GM23338 (cell line): Measurements from ENCODE around the gene NCKAP5. TPM values are rescaled to one million over a fixed set of nuclear protein-coding genes. Genes with fewer than 3 reads are reported as not detected.

Experiments used
- ATAC-seq: fragments of 200-7000 bp; cut with Tn5 transposase; 3 replicates; pipeline ENCODE4 v1.9.1; 2020
- DNase-seq: peaks from one replicate; pipeline ENCODE4 v3.0.0-alpha.2; 2015; ENCODE audit warnings: low spot score
- H2AFZ ChIP-seq: fragments of 200-600 bp; sonication (generic); 2 replicates; pipeline ENCODE4 v1.8.0; 2016; ENCODE audit warnings: antibody characterized with exemption, mild to moderate bottlenecking, moderate library complexity
- H3F3A ChIP-seq: fragments of 200-600 bp; sonication (generic); replicated peaks from 2 replicates; pipeline ENCODE4 v1.8.0; 2017; ENCODE audit warnings: antibody characterized with exemption, mixed run types, low read depth
- H3K27ac ChIP-seq: fragments of 200-600 bp; sonication (generic); 2 replicates; pipeline ENCODE4 v1.6.1; 2016; ENCODE audit warnings: low read depth
- H3K27me3 ChIP-seq: fragments of 200-600 bp; sonication (generic); 2 replicates; pipeline ENCODE4 v1.8.0; 2016; ENCODE audit warnings: mild to moderate bottlenecking, mixed run types, moderate library complexity; ENCODE audit not compliant: insufficient read depth
- H3K36me3 ChIP-seq: fragments of 200-600 bp; sonication (generic); 2 replicates; pipeline ENCODE4 v1.8.0; 2016; ENCODE audit warnings: mild to moderate bottlenecking; ENCODE audit not compliant: insufficient read depth
- H3K4me1 ChIP-seq: fragments of 200-600 bp; sonication (generic); 2 replicates; pipeline ENCODE4 v1.8.0; 2016; ENCODE audit warnings: mild to moderate bottlenecking, moderate library complexity; ENCODE audit not compliant: insufficient read depth
- H3K4me2 ChIP-seq: fragments of 200-600 bp; sonication (generic); 2 replicates; pipeline ENCODE4 v1.7.1; 2017; ENCODE audit warnings: mixed run types
- H3K4me3 ChIP-seq: fragments of 200-600 bp; sonication (generic); 2 replicates; pipeline ENCODE4 v1.6.1; 2016; ENCODE audit warnings: mixed run types
- H3K79me2 ChIP-seq: fragments of 200-600 bp; sonication (generic); replicated peaks from 2 replicates; pipeline ENCODE4 v1.8.0; 2017; ENCODE audit warnings: mild to moderate bottlenecking; ENCODE audit not compliant: insufficient read depth
- H3K9me2 ChIP-seq: fragments of 200-600 bp; sonication (generic); 2 replicates; pipeline ENCODE4 v1.8.0; 2017; ENCODE audit not compliant: insufficient read depth
- H4K20me1 ChIP-seq: fragments of 200-600 bp; sonication (generic); replicated peaks from 2 replicates; pipeline ENCODE4 v1.8.0; 2017; ENCODE audit warnings: mild to moderate bottlenecking; ENCODE audit not compliant: insufficient read depth
- H3K27ac Mint-ChIP-seq: 2 replicates; pipeline ENCODE4 v1.8.0; 2020; ENCODE audit warnings: inconsistent platforms, mild to moderate bottlenecking, moderate library complexity, mixed read lengths
- H3K27me3 Mint-ChIP-seq: 3 replicates; pipeline ENCODE4 v1.8.0; 2022; ENCODE audit warnings: low read depth, mild to moderate bottlenecking, moderate library complexity, mixed read lengths, inconsistent platforms; ENCODE audit not compliant: insufficient read depth, poor library complexity
- H3K36me3 Mint-ChIP-seq: 3 replicates; pipeline ENCODE4 v1.8.0; 2021; ENCODE audit warnings: low read depth, mild to moderate bottlenecking, inconsistent platforms, moderate library complexity, mixed read lengths
- H3K4me1 Mint-ChIP-seq: 3 replicates; pipeline ENCODE4 v1.8.0; 2020; ENCODE audit warnings: mild to moderate bottlenecking, inconsistent platforms, mixed read lengths
- H3K4me3 Mint-ChIP-seq: 3 replicates; pipeline ENCODE4 v1.8.0; 2021; ENCODE audit warnings: moderate library complexity, mild to moderate bottlenecking, inconsistent platforms, mixed read lengths
- H3K9me3 Mint-ChIP-seq: 3 replicates; pipeline ENCODE4 v1.8.0; 2020; ENCODE audit warnings: moderate library complexity, mild to moderate bottlenecking, inconsistent platforms, mixed read lengths
- CREB1 ChIP-seq: fragments of 250-450 bp; sonication (Bioruptor Pico); IDR thresholded peaks from 2 replicates; pipeline ENCODE4 v1.5.0; 2020; ENCODE audit warnings: low read depth, mild to moderate bottlenecking, moderate library complexity
- ETS1 ChIP-seq: IDR thresholded peaks from 2 replicates; pipeline ENCODE4 v1.6.1; 2016; ENCODE audit warnings: antibody characterized with exemption
- EZH2 ChIP-seq: fragments of 200-600 bp; sonication (generic); IDR thresholded peaks from one replicate; pipeline ENCODE4 v1.8.0; 2017; ENCODE audit warnings: antibody characterized with exemption, mild to moderate bottlenecking, low read depth; ENCODE audit not compliant: unreplicated experiment
- JUNB ChIP-seq: IDR thresholded peaks from one replicate; pipeline ENCODE4 v1.6.1; 2016; ENCODE audit warnings: antibody characterized with exemption; ENCODE audit not compliant: unreplicated experiment
- POLR2AphosphoS5 ChIP-seq: IDR thresholded peaks from 2 replicates; pipeline ENCODE4 v1.6.1; 2016; ENCODE audit warnings: antibody characterized with exemption, low read depth
- STAT1 ChIP-seq: IDR thresholded peaks from one replicate; pipeline ENCODE4 v1.6.1; 2016; ENCODE audit warnings: antibody characterized with exemption; ENCODE audit not compliant: unreplicated experiment
- ZNF114 ChIP-seq: fragments of 250-450 bp; sonication (Bioruptor Pico); IDR thresholded peaks from 2 replicates; pipeline ENCODE4 v1.5.0; 2020; ENCODE audit warnings: mild to moderate bottlenecking, moderate library complexity
- ZNF331 ChIP-seq: fragments of 250-450 bp; sonication (Bioruptor Pico); IDR thresholded peaks from 2 replicates; pipeline ENCODE4 v1.5.0; 2020; ENCODE audit warnings: low read depth, mild to moderate bottlenecking, moderate library complexity
- polyA plus RNA-seq: library from polyadenylated mRNA; unstranded; fragments of >200 nt; fragmentation: Nextera tagmentation; extraction: Ambion mirVana; gene quantifications from 2 replicates; pipeline ENCODE4 v1.2.1, GENCODE V29; 2016
- total RNA-seq: library from RNA; depleted of rRNA; stranded (reverse); fragments of >200 nt; shearing (Covaris generic); gene quantifications from 2 replicates; pipeline ENCODE4 v1.2.3, GENCODE V29; 2014
- TF ChIP-seq, protein P1 (sequence below), 2 experiments: fragments of 200-600 bp in 1 of 2; sonication (generic) in 1 of 2; conservative IDR thresholded peaks; 2 replicates each; pipeline versions ENCODE4 v1.5.1 to v1.6.1; 2016 to 2017; ENCODE audit warnings: antibody characterized with exemption in 2 of 2, low read depth in 2 of 2, mild to moderate bottlenecking in 2 of 2, moderate library complexity in 1 of 2

The NCKAP5 gene
- total and polyA plus RNA-seq, 2 experiments from 2014 or later = 0.34 to 0.73 TPM

- no peaks in the 10 kb centered on the region for H3K9me3 Mint-ChIP-seq
- Histone ChIP-seq H3K4me3 (no peak overlapping the region), H2AFZ (no peak overlapping the region), H3K27me3 (no peaks in the 10 kb centered on the region), H3K27ac (no peak overlapping the region), H3K4me1 (no peaks in the 10 kb centered on the region), H3K79me2 (no peaks in the 10 kb centered on the region), H4K20me1 (no peaks in the 10 kb centered on the region), H3K4me2 (no peak overlapping the region), H3K9me2 (no peaks in the 10 kb centered on the region), H3K36me3 (no peaks in the 10 kb centered on the region), H3F3A (no peaks in the 10 kb centered on the region)
- DNase-seq (no peak), ATAC-seq (no peak)
- H3K4me1 Mint-ChIP-seq = no peaks in the 10 kb centered on the region; the same call in 2 of the 3 replicates
- no peak overlapping the region for H3K27ac Mint-ChIP-seq
- no peak for TF ChIP-seq EZH2
- TF ChIP-seq, protein P1, sequence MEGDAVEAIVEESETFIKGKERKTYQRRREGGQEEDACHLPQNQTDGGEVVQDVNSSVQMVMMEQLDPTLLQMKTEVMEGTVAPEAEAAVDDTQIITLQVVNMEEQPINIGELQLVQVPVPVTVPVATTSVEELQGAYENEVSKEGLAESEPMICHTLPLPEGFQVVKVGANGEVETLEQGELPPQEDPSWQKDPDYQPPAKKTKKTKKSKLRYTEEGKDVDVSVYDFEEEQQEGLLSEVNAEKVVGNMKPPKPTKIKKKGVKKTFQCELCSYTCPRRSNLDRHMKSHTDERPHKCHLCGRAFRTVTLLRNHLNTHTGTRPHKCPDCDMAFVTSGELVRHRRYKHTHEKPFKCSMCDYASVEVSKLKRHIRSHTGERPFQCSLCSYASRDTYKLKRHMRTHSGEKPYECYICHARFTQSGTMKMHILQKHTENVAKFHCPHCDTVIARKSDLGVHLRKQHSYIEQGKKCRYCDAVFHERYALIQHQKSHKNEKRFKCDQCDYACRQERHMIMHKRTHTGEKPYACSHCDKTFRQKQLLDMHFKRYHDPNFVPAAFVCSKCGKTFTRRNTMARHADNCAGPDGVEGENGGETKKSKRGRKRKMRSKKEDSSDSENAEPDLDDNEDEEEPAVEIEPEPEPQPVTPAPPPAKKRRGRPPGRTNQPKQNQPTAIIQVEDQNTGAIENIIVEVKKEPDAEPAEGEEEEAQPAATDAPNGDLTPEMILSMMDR (conservative IDR thresholded peaks at IDR 0.05; ENCODE audit: low read depth in 2 of 2) = no peak
- no peak for TF ChIP-seq ETS1
- no peak for TF ChIP-seq CREB1 (CRISPR knock-in tag)
- TF ChIP-seq POLR2AphosphoS5 = no peak
- TF ChIP-seq ZNF331 = no peak
- TF ChIP-seq JUNB = no peak
- H3K27me3 Mint-ChIP-seq = no peaks in the 10 kb centered on the region
- H3K4me3 Mint-ChIP-seq = no peak overlapping the region
- no peaks in the 10 kb centered on the region for H3K36me3 Mint-ChIP-seq
Measured at GRCh38 chr2:133439565-133439920, 128.7 kb downstream of the NCKAP5 start.

GRCh38 chr2:133438848-133439564 lies 129.3 kb downstream of the NCKAP5 start:
- H3K4me3 ChIP-seq = no peak overlapping the region
- ATAC-seq (no peak), DNase-seq (no peak)
- Mint-ChIP-seq H3K4me1 (no peaks in the 10 kb centered on the region; the same call in 2 of the 3 replicates), H3K27ac (no peak overlapping the region), H3K4me3 (no peak overlapping the region), H3K27me3 (no peaks in the 10 kb centered on the region), H3K9me3 (no peaks in the 10 kb centered on the region), H3K36me3 (no peaks in the 10 kb centered on the region)
- H3K9me2 ChIP-seq = no peaks in the 10 kb centered on the region
- H3K27ac ChIP-seq = no peak overlapping the region
- H3K4me2 ChIP-seq = no peak overlapping the region
- no peaks in the 10 kb centered on the region for H4K20me1 ChIP-seq
- no peaks in the 10 kb centered on the region for H3K27me3 ChIP-seq
- no peak overlapping the region for H2AFZ ChIP-seq
- H3F3A ChIP-seq = no peaks in the 10 kb centered on the region
- no peaks in the 10 kb centered on the region for H3K36me3 ChIP-seq
- no peak for TF ChIP-seq STAT1
- TF ChIP-seq ZNF114 (CRISPR knock-in tag) = no peak
- TF ChIP-seq POLR2AphosphoS5 = no peak
- TF ChIP-seq JUNB = no peak
- no peaks in the 10 kb centered on the region for H3K4me1 ChIP-seq
- H3K79me2 ChIP-seq = no peaks in the 10 kb centered on the region
